AG09319 (cell line): Measurements from ENCODE around the gene TSEN2.
"Not testable (repeated sequence)": the region's sequence is repeated elsewhere in the genome, so short reads cannot be mapped to it uniquely, and the experiment has no call there.

Source experiments
- DNase-seq: peaks from one replicate; pipeline ENCODE4 v3.0.0-alpha.2; 2010; ENCODE audit warnings: low read depth; ENCODE audit errors: extremely low read depth
- TF ChIP-seq, protein P1 (sequence below): IDR thresholded peaks from 2 replicates; pipeline ENCODE4 v1.5.1; 2011; ENCODE audit warnings: low read depth, mild to moderate bottlenecking, inconsistent platforms, low read length, moderate library complexity

The TSEN2 gene

DNA sequence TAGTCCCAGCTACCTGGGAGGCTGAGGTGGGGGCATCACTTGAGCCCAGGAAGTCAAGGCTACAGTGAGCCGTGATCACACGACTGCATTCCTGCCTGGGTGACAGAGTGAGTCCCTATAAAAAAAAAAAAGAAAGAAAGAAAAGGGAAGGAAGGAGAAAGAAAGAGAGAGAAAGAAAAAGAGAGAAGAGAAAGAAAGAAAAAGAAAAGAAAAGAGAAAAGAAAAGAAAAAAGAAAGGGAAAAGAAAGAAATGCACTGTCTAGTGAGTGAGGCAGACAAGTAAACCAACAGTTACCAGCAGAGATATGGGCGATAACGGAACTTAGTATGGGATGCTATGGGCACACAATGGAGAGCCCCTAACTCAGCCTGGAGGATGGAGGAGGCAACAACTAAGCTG, 37.2 kb upstream of the TSEN2 start:
- DNase-seq, result no peak

DNA sequence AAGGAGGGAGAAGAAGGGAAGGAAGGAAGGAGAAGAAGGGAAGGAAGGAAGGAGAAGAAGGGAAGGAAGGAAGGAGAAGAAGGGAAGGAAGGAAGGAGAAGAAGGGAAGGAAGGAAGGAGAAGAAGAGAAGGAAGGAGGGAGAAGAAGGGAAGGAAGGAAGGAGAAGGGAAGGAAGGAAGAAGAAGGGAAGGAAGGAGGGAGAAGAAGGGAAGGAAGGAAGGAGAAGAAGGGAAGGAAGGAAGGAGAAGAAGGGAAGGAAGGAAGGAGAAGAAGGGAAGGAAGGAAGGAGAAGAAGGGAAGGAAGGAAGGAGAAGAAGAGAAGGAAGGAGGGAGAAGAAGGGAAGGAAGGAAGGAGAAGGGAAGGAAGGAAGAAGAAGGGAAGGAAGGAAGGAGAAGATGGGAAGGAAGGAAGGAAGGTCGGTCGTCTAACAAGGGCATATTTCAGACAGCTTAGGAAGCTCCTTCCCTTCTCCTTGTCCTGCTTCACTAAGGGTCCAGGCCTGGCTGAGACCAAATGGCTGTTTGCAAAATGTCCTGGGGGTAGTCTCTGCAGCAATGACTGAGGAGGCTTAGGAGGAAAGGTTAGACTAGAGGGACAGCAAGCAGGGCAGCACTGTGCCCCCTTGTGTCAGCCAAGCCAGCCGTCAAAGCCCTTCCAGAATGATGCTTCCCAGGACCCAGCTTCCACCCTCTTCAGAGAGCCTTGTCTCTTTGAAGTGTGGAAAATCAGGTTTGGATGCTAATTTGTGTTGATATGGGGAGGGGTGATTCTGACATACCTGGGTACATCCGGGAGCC, 35.7 kb upstream of the TSEN2 start:
- not testable (repeated sequence) for DNase-seq

More for the DNA sequence above, 37.2 kb upstream of the TSEN2 start:
- TF ChIP-seq, protein P1, sequence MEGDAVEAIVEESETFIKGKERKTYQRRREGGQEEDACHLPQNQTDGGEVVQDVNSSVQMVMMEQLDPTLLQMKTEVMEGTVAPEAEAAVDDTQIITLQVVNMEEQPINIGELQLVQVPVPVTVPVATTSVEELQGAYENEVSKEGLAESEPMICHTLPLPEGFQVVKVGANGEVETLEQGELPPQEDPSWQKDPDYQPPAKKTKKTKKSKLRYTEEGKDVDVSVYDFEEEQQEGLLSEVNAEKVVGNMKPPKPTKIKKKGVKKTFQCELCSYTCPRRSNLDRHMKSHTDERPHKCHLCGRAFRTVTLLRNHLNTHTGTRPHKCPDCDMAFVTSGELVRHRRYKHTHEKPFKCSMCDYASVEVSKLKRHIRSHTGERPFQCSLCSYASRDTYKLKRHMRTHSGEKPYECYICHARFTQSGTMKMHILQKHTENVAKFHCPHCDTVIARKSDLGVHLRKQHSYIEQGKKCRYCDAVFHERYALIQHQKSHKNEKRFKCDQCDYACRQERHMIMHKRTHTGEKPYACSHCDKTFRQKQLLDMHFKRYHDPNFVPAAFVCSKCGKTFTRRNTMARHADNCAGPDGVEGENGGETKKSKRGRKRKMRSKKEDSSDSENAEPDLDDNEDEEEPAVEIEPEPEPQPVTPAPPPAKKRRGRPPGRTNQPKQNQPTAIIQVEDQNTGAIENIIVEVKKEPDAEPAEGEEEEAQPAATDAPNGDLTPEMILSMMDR, result no peak

DNA sequence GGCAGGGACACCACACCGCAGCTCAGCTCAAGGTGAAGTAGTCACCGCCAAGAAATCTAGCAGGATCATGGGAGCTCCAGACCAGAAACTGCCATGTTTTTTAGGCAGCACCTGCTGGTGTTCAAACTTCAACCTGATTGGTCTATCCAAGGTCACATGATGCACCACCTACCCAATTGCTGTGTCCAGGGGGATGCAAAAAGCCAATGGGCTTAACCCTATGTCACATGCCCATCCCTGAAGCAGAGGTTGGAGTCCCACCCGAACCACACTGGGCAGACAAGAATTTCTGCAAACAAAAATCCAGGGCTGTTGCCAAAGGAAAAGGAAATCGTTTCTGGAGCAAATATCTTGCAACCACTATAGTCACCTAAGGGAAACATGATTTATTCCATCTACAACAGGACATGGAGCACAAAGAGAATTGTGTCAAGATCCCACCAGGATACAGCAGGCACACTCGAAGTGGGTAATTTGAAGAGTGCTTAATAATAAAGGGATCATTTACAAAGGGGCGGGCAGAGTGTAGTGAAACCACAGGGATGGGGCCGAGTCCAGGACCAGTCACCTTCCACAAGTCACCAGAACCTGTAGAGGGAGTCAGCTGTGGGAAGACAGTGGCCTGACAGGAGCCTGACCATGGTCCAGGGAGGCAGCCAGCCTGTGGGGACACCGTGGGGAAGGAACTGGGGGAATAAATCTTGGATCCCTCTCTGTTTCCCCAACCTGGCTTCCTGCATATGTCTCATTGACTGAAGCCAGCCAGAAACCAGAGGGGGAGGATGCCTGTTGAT, 34.2 kb upstream of the TSEN2 start:
- DNase-seq, result no peak
- TF ChIP-seq, protein P1, result no peak

DNA sequence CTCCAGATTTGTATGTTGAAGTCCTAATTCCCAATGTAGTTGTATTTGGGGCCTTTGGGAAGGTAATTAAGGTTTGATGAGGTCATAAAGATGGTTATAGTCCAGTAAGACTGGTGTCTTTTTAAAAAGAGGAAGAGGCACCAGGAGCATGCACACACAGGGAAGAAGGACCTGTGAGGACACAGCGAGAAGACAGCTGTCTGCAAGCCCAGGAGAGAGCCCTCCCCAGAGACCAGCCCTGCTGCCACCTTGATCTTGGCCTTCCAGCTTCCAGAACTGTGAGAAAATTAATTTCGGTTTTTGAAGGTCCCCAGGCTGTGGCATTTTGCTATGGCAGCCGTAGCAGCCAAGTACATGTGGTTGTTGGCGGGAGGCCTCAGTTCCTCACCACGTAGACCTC, 32.8 kb upstream of the TSEN2 start:
- no peak for DNase-seq
- TF ChIP-seq, protein P1, result no peak

DNA sequence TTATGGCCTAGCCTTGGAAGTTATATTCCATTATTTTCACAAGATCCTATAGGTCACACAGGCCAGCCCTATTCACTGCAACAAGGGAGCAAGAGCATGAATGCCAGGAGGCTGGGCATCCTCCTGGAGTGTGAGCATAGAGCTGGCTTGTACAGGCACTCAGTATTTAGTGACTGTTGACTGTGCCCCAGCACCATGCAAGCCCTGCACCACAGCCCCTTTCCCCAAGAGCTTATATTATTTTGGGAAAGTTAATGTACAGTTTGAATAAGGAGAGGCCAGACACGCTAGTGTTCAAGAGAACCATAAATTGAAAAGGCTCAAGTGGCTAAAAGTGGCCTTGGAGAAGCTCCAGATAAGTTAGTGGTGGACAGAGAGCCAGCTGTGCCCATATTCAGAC, 32.3 kb upstream of the TSEN2 start:
- TF ChIP-seq, protein P1, result no peak

DNA sequence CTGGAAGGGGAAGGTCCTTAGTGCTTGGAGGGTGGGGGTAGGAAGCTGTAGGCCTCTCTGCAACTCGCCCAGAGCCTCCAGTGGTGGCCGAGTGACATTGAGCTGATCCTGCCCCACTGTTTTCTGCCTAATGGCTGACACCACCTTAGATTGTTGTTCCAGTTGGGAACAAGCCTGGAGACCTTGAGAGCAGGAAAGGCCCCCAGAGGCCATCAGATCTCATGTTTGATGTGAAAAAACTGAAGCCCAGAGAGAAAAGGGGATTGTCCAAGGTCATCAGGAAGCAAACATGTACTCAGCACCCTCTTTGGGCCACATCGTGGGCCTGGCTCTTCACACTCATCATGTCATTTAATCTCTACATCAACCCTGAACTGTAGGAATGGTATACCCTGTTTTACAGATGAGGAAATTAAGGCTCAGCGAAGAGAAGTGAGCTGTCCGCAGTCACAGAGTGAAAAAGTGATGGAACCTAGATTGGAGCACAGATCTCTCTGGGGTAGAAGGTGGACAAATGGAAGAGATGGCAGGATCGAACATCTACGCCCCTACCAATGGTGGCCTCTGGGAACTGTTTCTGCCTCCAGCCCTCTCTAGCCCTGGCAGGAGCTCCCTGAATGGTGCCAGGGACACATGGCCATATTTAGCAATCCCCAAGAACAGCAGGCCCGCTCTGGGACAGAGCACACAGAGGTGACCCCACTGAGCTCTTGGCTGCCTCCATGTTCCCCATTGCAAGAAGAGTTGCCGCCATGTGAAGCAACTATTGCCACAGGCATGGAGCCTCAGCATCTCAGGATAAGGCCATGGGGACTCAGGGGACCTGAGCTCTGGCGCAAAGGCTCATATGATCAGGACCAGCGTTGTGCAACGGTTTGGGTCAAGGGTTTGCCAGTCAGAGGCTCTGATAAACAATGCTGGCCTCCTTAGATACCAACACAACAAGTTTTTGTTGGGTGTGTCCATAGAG, 31.6 kb upstream of the TSEN2 start:
- no peak for DNase-seq
- TF ChIP-seq, protein P1, result no peak

More for the DNA sequence above, 32.3 kb upstream of the TSEN2 start:
- DNase-seq, result no peak

DNA sequence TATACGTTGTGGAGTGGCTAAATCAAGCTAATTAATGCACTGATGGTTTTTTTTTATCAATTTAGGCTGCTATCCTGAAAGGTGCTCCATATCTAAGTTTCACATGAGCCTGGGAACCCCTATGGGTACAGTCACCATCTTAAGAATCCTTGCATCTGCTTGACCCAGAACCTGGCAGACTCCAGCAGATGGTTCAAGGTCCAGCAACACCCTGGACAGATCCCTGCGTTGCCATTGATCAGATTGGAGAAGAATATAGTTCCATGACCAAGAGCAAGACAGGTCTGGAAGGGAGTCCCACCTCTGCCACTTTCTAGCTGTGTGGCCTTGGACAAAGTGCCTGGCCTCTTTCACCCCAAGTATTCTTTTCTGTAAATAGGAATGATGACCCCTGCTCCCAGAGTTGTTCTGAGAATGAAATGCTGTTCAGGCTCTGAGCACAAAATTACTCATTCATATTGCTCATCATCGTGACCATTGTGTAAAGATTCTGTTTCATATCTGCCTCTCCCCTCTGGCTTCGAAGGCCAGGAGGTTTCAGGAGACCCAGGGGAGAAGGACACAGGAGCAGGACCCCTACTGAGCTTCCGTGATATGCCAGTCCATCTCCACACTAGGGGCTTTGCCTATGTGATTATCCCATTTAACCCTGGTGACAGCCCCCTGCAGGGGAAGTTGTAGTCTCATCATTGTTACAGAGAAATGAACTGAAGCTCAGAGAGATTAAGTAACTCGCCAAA, 30.0 kb upstream of the TSEN2 start:
- no peak for DNase-seq
- TF ChIP-seq, protein P1, result no peak
